ENCODE results near the gene GOLGA6L7.
"Not testable (repeated sequence)": the region's sequence is repeated elsewhere in the genome, so short reads cannot be mapped to it uniquely, and the experiment has no call there.

The GOLGA6L7 gene

GRCh38 chr15:28868744-28869345, 20.4 kb upstream of the GOLGA6L7 start:
- ChIA-PET POLR2A (ENCODE audit: low non-redundant PET) (no interaction called here), CTCF (no interaction called here)
- no peak for DNase-seq (ENCODE audit: low spot score)
- no peak overlapping the region for H3K27ac ChIP-seq
- TF ChIP-seq CTCF (conservative IDR thresholded peaks at IDR 0.05; ENCODE audit: low read depth) = no peak

GRCh38 chr15:28861589-28862293, 13.3 kb upstream of the GOLGA6L7 start:
- POLR2A ChIA-PET (ENCODE audit: low non-redundant PET); DNase-seq (ENCODE audit: low spot score); H3K27ac ChIP-seq; CTCF ChIA-PET: not testable (repeated sequence)

DNA sequence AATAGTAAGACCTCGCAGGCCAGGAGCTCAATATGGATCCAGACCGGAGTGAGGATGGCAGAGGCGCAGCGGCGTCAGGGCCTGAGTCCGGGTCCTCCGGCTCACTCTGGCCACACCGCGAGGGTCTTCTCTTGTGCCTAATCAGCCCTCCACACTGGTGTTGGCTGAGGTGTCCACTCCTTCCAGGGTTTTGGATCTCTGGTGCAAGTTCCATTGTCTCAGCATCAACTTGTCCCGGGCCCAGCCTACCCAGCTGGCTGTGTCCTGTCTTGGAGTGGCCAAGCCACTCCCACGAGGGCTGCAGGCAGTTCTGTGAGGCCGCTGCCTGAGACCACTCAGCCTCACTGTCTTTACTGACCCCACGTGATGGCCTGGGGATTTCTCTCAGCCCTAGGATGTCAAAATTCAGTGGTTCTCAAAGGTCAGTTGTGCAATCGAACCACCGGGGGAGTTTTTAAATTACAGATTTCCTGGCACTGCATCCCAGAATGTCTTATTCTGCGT, 12.6 kb upstream of the GOLGA6L7 start:
- DNase-seq (ENCODE audit: low spot score) = no peak
- CTCF ChIA-PET = no interaction called here
- POLR2A ChIA-PET (ENCODE audit: low non-redundant PET) = no interaction called here
- TF ChIP-seq CTCF (conservative IDR thresholded peaks at IDR 0.05; ENCODE audit: low read depth) = no peak
- no peak overlapping the region for H3K27ac ChIP-seq

- POLR2A ChIA-PET (ENCODE audit: low non-redundant PET); CTCF ChIA-PET: not testable (repeated sequence)
Observed at GRCh38 chr15:28854578-28854977, 6.1 kb upstream of the GOLGA6L7 start.

GRCh38 chr15:28853654-28854053, 5.2 kb upstream of the GOLGA6L7 start:
- DNase-seq (ENCODE audit: low spot score); H3K27ac ChIP-seq; POLR2A ChIA-PET (ENCODE audit: low non-redundant PET); CTCF ChIA-PET: not testable (repeated sequence)

More at GRCh38 chr15:28854578-28854977, 6.1 kb upstream of the GOLGA6L7 start:
- DNase-seq (ENCODE audit: low spot score); H3K27ac ChIP-seq: not testable (repeated sequence)

GRCh38 chr15:28849766-28850165, 1.3 kb upstream of the GOLGA6L7 start:
- CTCF ChIA-PET = interaction anchor here (0.6 kb wide), 1 partner anchor 719 kb away, joined by 3 read pairs; no protein-coding TSS in a partner anchor
- DNase-seq (ENCODE audit: low spot score); H3K27ac ChIP-seq; POLR2A ChIA-PET (ENCODE audit: low non-redundant PET): not testable (repeated sequence)

DNA sequence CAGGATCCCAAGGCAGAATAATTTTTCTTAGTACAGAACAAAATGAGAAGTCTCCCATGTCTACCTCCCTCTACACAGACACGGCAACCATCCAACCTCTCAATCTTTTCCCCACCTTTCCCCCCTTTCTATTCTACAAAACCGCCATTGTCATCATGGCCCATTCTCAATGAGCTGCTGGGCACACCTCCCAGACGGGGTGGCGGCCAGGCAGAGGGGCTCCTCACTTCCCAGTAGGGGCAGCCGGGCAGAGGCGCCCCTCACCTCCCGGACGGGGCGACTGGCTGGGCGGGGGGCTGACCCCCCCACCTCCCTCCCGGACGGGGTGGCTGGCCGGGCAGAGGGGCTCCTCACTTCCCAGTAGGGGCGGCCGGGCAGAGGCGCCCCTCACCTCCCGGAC, 827 bp upstream of the GOLGA6L7 start:
- DNase-seq (ENCODE audit: low spot score); H3K27ac ChIP-seq; POLR2A ChIA-PET (ENCODE audit: low non-redundant PET): not testable (repeated sequence)
- CTCF ChIA-PET = interaction anchor here (0.6 kb wide), 1 partner anchor 718 kb away, joined by 3 read pairs; no protein-coding TSS in a partner anchor

DNA sequence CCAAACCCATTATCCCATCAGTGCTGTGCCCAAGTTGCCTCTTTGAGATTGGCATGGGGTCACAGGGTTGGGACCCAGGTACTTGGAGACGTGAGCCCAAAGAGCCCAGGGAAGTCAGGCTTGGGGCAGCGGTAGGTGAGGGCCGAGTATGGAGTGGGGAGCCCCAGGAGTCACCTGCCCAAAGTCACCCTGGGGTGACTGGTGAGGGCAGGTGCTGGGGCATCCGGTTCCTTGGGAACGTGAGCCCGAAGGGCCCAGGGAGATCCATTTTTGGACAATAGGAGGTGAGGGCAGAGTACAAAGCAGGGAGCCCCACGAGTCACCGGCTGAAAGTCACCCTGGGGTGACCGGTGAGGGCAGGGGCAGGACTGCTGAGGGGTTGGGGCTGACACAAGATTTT, 485 bp downstream of the GOLGA6L7 start:
- POLR2A ChIA-PET (ENCODE audit: low non-redundant PET); H3K27ac ChIP-seq; CTCF ChIA-PET; DNase-seq (ENCODE audit: low spot score): not testable (repeated sequence)

GRCh38 chr15:28847247-28847646, 1.2 kb downstream of the GOLGA6L7 start:
- DNase-seq (ENCODE audit: low spot score); H3K27ac ChIP-seq; POLR2A ChIA-PET (ENCODE audit: low non-redundant PET); CTCF ChIA-PET: not testable (repeated sequence)

DNA sequence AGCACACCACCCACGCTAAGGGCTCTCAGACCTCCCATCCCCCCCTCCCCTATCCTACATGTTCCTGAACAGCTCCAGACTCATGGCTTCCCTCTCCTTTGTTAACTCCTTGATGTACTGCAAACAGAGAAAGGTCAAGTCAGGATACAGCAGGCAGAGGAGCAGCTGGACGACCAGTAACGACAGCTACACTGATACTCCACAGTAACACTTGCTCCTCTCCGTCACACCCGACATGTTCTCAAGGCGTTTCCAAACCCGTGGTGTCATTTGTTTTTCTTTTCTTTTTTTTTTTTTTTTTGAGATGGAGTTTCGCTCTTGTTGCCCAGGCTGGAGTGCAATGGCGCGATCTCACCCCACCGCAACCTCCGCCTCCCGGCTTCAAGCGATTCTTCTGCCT, 4.3 kb downstream of the GOLGA6L7 start:
- CTCF ChIA-PET = interaction anchor here (0.6 kb wide), 1 partner anchor 54 kb away, joined by 3 read pairs; no protein-coding TSS in a partner anchor
- DNase-seq (ENCODE audit: low spot score); POLR2A ChIA-PET (ENCODE audit: low non-redundant PET); H3K27ac ChIP-seq: not testable (repeated sequence)

DNA sequence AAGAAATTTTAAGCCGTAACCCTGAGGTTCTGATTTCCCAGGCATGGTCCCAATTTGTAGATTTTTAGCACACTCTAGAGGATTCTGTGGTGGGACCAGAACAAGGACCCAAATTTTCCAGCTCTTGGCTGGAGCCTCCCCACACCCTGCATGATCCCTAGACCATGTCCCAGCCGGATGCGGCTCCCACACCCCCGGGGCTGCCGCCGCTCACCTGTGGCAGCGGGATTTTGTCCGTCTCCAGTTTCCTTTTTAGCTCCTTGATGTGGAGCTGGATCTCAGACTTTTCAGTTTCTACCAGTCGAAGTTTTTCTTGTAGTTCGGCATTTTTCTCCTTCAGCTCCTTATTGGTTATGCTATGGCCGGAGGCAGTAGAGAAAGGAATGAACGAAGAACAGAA, 4.9 kb downstream of the GOLGA6L7 start:
- H3K27ac ChIP-seq; CTCF ChIA-PET; POLR2A ChIA-PET (ENCODE audit: low non-redundant PET); DNase-seq (ENCODE audit: low spot score): not testable (repeated sequence)

DNA sequence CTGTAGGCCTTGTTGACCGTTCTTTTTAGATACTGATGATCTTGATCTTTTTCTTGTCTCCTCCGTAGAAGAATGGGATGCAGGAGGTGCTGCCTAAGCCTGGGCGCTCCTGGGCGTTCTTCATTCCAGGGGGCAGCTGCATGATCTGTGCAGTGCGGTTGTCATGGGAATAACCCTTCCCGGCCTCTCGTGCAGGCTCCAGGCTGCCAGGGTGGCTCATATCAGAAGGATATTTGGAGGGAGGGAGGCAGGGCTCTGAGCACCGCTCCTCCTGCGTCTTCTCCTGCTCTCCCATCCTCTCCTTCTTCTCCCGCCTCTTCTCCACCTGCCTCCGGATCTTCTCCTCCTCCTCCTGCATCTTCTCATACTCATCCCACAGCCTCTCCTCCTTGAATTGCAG, 6.2 kb downstream of the GOLGA6L7 start:
- POLR2A ChIA-PET (ENCODE audit: low non-redundant PET); DNase-seq (ENCODE audit: low spot score); H3K27ac ChIP-seq; CTCF ChIA-PET: not testable (repeated sequence)

DNA sequence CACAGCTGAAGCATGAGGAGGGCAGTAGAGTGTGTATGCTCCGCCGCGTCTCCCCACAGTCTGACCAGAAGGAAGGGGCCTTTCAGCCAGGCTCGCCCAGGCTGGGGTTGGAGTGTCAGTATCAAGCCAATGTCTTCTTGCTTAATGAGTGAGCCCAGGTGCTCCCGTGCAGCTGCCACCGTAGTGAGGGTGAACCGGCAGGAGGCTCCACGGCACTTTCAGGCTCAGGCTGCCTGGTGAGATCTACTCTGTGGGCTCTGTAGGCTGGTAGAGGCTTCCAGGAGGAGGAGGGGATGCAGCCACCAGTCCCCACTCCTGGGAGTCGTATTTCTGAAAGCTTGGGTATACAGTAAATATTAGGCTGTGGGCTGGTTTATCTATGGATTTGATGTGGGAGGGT, 8.2 kb downstream of the GOLGA6L7 start:
- DNase-seq (ENCODE audit: low spot score); CTCF ChIA-PET; H3K27ac ChIP-seq; POLR2A ChIA-PET (ENCODE audit: low non-redundant PET): not testable (repeated sequence)

- POLR2A ChIA-PET (ENCODE audit: low non-redundant PET); DNase-seq (ENCODE audit: low spot score); H3K27ac ChIP-seq; CTCF ChIA-PET: not testable (repeated sequence)
Observed at GRCh38 chr15:28834957-28835585, 13.4 kb downstream of the GOLGA6L7 start.

DNA sequence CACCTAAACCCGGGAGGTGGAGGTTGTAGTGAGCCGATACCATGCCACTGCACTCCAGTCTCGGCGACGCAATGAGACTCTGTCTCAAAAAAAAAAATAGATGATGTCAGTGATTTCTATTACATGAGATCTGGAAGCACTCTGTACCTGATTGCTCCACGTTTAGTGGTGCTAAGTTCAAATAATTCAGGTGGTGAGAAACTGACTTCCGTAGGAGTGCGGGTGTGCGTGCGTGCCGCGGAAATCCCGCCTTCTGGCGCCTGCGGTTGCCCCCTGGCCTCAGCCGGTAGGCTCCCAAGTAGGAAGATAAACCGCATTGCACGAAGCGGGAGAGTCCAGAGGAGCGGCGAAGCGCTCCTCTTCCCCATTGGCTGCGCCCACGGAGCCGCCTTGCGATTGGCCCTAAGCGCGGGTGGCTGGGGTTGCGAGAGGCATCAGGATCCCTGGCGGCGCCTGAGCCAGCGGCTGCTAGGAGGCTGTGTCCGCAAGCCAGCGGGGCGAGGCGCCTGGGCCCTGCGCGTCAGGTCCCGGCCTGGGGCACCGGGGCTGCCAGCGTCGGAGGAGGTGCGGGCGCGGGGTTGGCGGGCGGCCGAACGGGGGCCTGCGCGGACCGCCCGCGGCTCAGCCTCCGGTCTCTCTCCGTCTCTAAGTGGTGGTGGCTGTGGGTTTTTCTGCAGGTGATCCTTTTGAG, 16.4 kb downstream of the GOLGA6L7 start:
- POLR2A ChIA-PET (ENCODE audit: low non-redundant PET) = not testable (repeated sequence)

More for the DNA sequence above, 16.4 kb downstream of the GOLGA6L7 start:
- H3K27ac ChIP-seq, CTCF ChIA-PET: not testable (repeated sequence)
- peak; percentile 43 for DNase-seq (ENCODE audit: low spot score)

Measured in RWPE1 (cell line).